IMR-90 (cell line): ENCODE measurements around the gene ODF2. TPM values are rescaled to one million over a fixed set of nuclear protein-coding genes. Genes with fewer than 3 reads are reported as not detected.

Experiments used
- ATAC-seq: fragments of 200-7000 bp; cut with Tn5 transposase; 2 replicates; pipeline ENCODE4 v1.9.1; 2020; ENCODE audit warnings: low read depth, mild to moderate bottlenecking, moderate library complexity
- BruUV-seq: library from RNA; stranded (reverse); fragments of 400-500 nt; replicated peaks from 2 replicates; lab custom pipeline; 2021; lab: Mats Ljungman, UMichigan
- CTCF ChIA-PET: fragments of 300-600 bp; formaldehyde crosslinking; extraction: SDS; loops from one replicate; lab custom pipeline; 2021; ENCODE audit warnings: antibody characterized with exemption; lab: Yijun Ruan, JAX
- POLR2A ChIA-PET: fragments of 300-600 bp; sonication (Branson Sonifier 250); formaldehyde crosslinking; loops from one replicate; lab custom pipeline; 2022; ENCODE audit warnings: antibody characterized with exemption; ENCODE audit not compliant: unreplicated experiment; lab: Charles Lee
- DNase-seq: peaks from one replicate; pipeline ENCODE4 v3.0.0; 2013
- H2AFZ ChIP-seq: replicated peaks from 2 replicates; pipeline ENCODE3; 2013; ENCODE audit warnings: low read length, mild to moderate bottlenecking; ENCODE audit not compliant: poor library complexity
- H2AK5ac ChIP-seq: 2 replicates; pipeline ENCODE4 v1.6.1; 2013; ENCODE audit warnings: low read depth, low read length, inconsistent platforms
- H2AK9ac ChIP-seq: replicated peaks from 2 replicates; pipeline ENCODE3; 2013; ENCODE audit warnings: mild to moderate bottlenecking, low read depth, low read length, moderate library complexity; ENCODE audit not compliant: poor library complexity
- H2BK120ac ChIP-seq: 2 replicates; pipeline ENCODE4 v1.6.1; 2013; ENCODE audit warnings: low read depth, low read length, inconsistent platforms
- H2BK15ac ChIP-seq: 3 replicates; pipeline ENCODE4 v1.6.1; 2013; ENCODE audit warnings: low read depth, low read length, inconsistent platforms
- H2BK20ac ChIP-seq: 2 replicates; pipeline ENCODE4 v1.6.1; 2013; ENCODE audit warnings: low read depth, mild to moderate bottlenecking, inconsistent platforms, low read length, moderate library complexity
- H2BK5ac ChIP-seq: 2 replicates; pipeline ENCODE4 v1.6.1; 2013; ENCODE audit warnings: mild to moderate bottlenecking, low read depth, low read length, inconsistent platforms; ENCODE audit not compliant: poor library complexity, severe bottlenecking
- H3K14ac ChIP-seq: replicated peaks from 2 replicates; pipeline ENCODE4 v1.6.1; 2013; ENCODE audit warnings: low read depth, low read length, inconsistent platforms
- H3K18ac ChIP-seq: 2 replicates; pipeline ENCODE4 v1.6.1; 2013; ENCODE audit warnings: low read depth, low read length, control low read depth
- H3K23ac ChIP-seq: 2 replicates; pipeline ENCODE4 v1.6.1; 2013; ENCODE audit warnings: low read depth, low read length, inconsistent platforms
- H3K27ac ChIP-seq: 2 replicates; pipeline ENCODE4 v1.5.1; 2013; ENCODE audit warnings: mild to moderate bottlenecking, control low read depth, low read length; ENCODE audit not compliant: insufficient read depth
- H3K27me3 ChIP-seq: 2 replicates; pipeline ENCODE4 v1.6.1; 2013; ENCODE audit warnings: low read length; ENCODE audit not compliant: control insufficient read depth, insufficient read depth
- H3K36me3 ChIP-seq: 2 replicates; pipeline ENCODE4 v1.6.1; 2013; ENCODE audit warnings: low read length, mixed read lengths; ENCODE audit not compliant: control insufficient read depth, insufficient read depth
- H3K4ac ChIP-seq: 2 replicates; pipeline ENCODE4 v1.6.1; 2013; ENCODE audit warnings: low read depth, low read length, inconsistent platforms
- H3K4me1 ChIP-seq: 2 replicates; pipeline ENCODE4 v1.6.1; 2013; ENCODE audit warnings: low read length, mixed read lengths; ENCODE audit not compliant: control insufficient read depth, insufficient read depth
- H3K4me2 ChIP-seq: 2 replicates; pipeline ENCODE4 v1.6.1; 2013; ENCODE audit warnings: low read depth, mild to moderate bottlenecking, control low read depth, low read length, moderate library complexity
- H3K4me3 ChIP-seq: 2 replicates; pipeline ENCODE4 v1.5.1; 2013; ENCODE audit warnings: low read depth, mild to moderate bottlenecking, control low read depth, low read length, moderate library complexity; ENCODE audit not compliant: insufficient read depth
- H3K56ac ChIP-seq: 2 replicates; pipeline ENCODE4 v1.6.1; 2013; ENCODE audit warnings: low read length, inconsistent platforms; ENCODE audit not compliant: insufficient read depth; ENCODE audit errors: extremely low read depth
- H3K79me1 ChIP-seq, 2 experiments: 2 replicates each; pipeline ENCODE4 v1.6.1; 2013; ENCODE audit warnings: low read length in 2 of 2, inconsistent platforms in 1 of 2, low read depth in 1 of 2
- H3K9ac ChIP-seq: 2 replicates; pipeline ENCODE4 v1.6.1; 2013; ENCODE audit warnings: low read depth, low read length, control low read depth
- H3K9me1 ChIP-seq: 2 replicates; pipeline ENCODE4 v1.6.1; 2013; ENCODE audit warnings: low read length, inconsistent platforms; ENCODE audit not compliant: insufficient read depth
- H3K9me3 ChIP-seq: 2 replicates; pipeline ENCODE4 v1.6.1; 2013; ENCODE audit warnings: low read length; ENCODE audit not compliant: control insufficient read depth, insufficient read depth
- H4K20me1 ChIP-seq: 2 replicates; pipeline ENCODE4 v1.6.1; 2013; ENCODE audit warnings: low read length, inconsistent platforms; ENCODE audit not compliant: insufficient read depth
- H4K5ac ChIP-seq: 2 replicates; pipeline ENCODE4 v1.6.1; 2013; ENCODE audit warnings: mild to moderate bottlenecking, low read depth, low read length, control low read depth
- H4K8ac ChIP-seq, 2 experiments: 2 replicates each; pipeline ENCODE4 v1.6.1; 2013; ENCODE audit warnings: low read depth in 2 of 2, low read length in 2 of 2, control low read depth in 1 of 2, inconsistent platforms in 1 of 2
- H4K91ac ChIP-seq: 2 replicates; pipeline ENCODE4 v1.6.1; 2013; ENCODE audit warnings: low read depth, low read length, inconsistent platforms; ENCODE audit not compliant: insufficient read depth
- BHLHE40 ChIP-seq: fragments of 150-350 bp; IDR thresholded peaks from 2 replicates; pipeline ENCODE4 v1.6.1; 2016; ENCODE audit warnings: mild to moderate bottlenecking, low read depth, low read length
- MAFK ChIP-seq: IDR thresholded peaks from 2 replicates; pipeline ENCODE4 v1.6.1; 2012; ENCODE audit warnings: low read depth, low read length, improper control_type of control experiment
- MAZ ChIP-seq: IDR thresholded peaks from 2 replicates; pipeline ENCODE4 v1.6.1; 2012; ENCODE audit warnings: low read depth, mild to moderate bottlenecking, low read length, improper control_type of control experiment, moderate library complexity, borderline replicate concordance
- WGBS, 2 experiments: methylation state at CpG; one replicate each; pipeline versions ENCODE4 v1.1.5 to v1.1.7; 2013; ENCODE audit warnings: missing lambda C conversion rate in 2 of 2; ENCODE audit not compliant: insufficient read length in 1 of 2; ENCODE audit errors: extremely low coverage in 2 of 2; 5-methylcytosine and 5-hydroxymethylcytosine counted together
- dilution Hi-C: fragments of 300-500 bp; cut with HindIII; formaldehyde crosslinking; loops from one replicate; pipeline ENCODE4 v1.14.3; 2018; ENCODE audit warnings: low sequenced_read_pairs; ENCODE audit not compliant: unreplicated experiment
- in situ Hi-C: fragments of 300-500 bp; cut with MboI; formaldehyde crosslinking; loops from 3 replicates; pipeline ENCODE4 v1.14.3; 2019; ENCODE audit warnings: low sequenced_read_pairs, inconsistent platforms, mixed read lengths
- intact Hi-C: fragments of 100-400 bp; cut with micrococcal nuclease; formaldehyde crosslinking; loops from 2 replicates; pipeline ENCODE4 v1.10.0; 2022
- polyA plus RNA-seq, 3 experiments: library from polyadenylated mRNA; depleted of rRNA; stranded (reverse); fragments of >200 nt; gene quantifications; 2 replicates each; pipeline ENCODE4 v1.2.3, GENCODE V29; 2012; ENCODE audit warnings: low replicate concordance in 1 of 3
- total RNA-seq: library from RNA; depleted of rRNA; stranded (reverse); fragments of >200 nt; gene quantifications from 2 replicates; pipeline ENCODE4 v1.2.3, GENCODE V29; 2012
- TF ChIP-seq, protein P1 (sequence below): conservative IDR thresholded peaks from 2 replicates; pipeline ENCODE4 v1.5.1; 2012; ENCODE audit warnings: mild to moderate bottlenecking, low read depth, low read length, improper control_type of control experiment
- TF ChIP-seq, protein P2 (sequence below): fragments of 150-350 bp; IDR thresholded peaks from 2 replicates; pipeline ENCODE4 v1.6.1; 2017; ENCODE audit warnings: mild to moderate bottlenecking, antibody characterized with exemption, low read length, low read depth

ODF2 gene
- total and polyA plus RNA-seq, 2 of the 4 experiments (the other 2 are of a cell fraction): 40.2 to 46.4 TPM

DNA sequence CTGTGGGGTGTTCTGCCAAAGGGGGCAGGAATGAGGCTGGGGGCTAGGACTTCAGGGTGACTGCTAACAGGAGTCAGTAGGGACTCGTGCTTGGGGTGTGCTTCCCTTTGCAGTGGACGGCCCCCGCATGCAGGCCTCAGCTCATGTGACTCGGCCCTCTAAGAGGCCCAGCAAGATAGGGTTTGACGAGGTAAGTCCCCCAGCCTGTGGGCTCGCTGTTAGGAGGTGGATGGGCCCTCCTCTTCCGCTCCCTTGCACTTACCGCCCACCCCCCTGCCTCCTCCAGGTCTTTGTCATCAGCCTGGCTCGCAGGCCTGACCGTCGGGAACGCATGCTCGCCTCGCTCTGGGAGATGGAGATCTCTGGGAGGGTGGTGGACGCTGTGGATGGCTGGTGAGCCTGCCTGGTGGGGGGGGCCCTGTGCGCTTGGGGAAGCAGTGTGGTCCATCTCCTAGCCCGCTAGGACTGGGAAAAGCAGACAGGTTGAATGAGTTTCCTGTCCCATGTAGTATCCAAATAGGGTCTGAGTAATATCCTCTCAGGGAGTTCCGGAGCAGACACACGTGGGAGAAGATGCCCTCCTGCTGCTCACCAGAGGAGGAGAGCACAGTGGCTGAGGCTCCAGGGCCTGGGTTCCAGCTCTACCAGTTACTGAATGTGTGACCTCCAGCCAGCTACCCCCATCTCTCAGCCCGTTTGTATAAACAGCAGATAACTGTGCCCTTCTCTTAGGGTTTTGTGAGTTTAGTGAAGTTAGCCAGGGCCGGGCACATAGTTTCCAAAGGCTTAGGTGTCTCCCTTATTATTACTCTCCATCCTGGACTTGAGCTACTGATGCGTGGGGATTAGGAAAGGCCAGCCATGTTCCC is 26.9 kb upstream of the ODF2 start:
- ChIA-PET CTCF (no interaction called here), POLR2A (no interaction called here)
- no peak overlapping the region for H3K4me2 ChIP-seq
- TF ChIP-seq, protein P1, sequence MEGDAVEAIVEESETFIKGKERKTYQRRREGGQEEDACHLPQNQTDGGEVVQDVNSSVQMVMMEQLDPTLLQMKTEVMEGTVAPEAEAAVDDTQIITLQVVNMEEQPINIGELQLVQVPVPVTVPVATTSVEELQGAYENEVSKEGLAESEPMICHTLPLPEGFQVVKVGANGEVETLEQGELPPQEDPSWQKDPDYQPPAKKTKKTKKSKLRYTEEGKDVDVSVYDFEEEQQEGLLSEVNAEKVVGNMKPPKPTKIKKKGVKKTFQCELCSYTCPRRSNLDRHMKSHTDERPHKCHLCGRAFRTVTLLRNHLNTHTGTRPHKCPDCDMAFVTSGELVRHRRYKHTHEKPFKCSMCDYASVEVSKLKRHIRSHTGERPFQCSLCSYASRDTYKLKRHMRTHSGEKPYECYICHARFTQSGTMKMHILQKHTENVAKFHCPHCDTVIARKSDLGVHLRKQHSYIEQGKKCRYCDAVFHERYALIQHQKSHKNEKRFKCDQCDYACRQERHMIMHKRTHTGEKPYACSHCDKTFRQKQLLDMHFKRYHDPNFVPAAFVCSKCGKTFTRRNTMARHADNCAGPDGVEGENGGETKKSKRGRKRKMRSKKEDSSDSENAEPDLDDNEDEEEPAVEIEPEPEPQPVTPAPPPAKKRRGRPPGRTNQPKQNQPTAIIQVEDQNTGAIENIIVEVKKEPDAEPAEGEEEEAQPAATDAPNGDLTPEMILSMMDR: no peak
- TF ChIP-seq, protein P2, sequence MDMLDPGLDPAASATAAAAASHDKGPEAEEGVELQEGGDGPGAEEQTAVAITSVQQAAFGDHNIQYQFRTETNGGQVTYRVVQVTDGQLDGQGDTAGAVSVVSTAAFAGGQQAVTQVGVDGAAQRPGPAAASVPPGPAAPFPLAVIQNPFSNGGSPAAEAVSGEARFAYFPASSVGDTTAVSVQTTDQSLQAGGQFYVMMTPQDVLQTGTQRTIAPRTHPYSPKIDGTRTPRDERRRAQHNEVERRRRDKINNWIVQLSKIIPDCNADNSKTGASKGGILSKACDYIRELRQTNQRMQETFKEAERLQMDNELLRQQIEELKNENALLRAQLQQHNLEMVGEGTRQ: no peak
- TF ChIP-seq MAZ (no peak), MAFK (no peak), BHLHE40 (no peak)
- H3K9me1 ChIP-seq: no peaks in the 10 kb centered on the region
- H3K36me3 ChIP-seq: peaks cover 21% of the 10 kb centered on the region
- no peak overlapping the region for H3K56ac ChIP-seq
- H3K14ac ChIP-seq: no peak overlapping the region
- H3K9ac ChIP-seq: no peak overlapping the region
- H4K5ac ChIP-seq: no peak overlapping the region
- no peak overlapping the region for H2BK5ac ChIP-seq
- H3K23ac ChIP-seq: no peak overlapping the region
- in situ Hi-C loops: no loop called here
- no TSS peak for BruUV-seq
- dilution Hi-C loops: no loop called here
- H2AK9ac ChIP-seq: peak overlapping the region; percentile 70
- no peak overlapping the region for H4K91ac ChIP-seq
- intact Hi-C loops: no loop called here
- no peaks in the 10 kb centered on the region for H3K79me1 ChIP-seq
- no peaks in the 10 kb centered on the region for H3K9me3 ChIP-seq
- H2AFZ ChIP-seq: peak overlapping the region; percentile 53
- no peak overlapping the region for H3K27ac ChIP-seq
- no peak overlapping the region for H3K4me3 ChIP-seq
- H3K27me3 ChIP-seq: no peaks in the 10 kb centered on the region
- 90% methylated on average over 2 of the region's 22 CpGs; no CpG with 5 or more reads in 1 of the 2 experiments for WGBS, 2 experiments
- H3K18ac ChIP-seq: no peak overlapping the region
- no peak overlapping the region for H3K4ac ChIP-seq
- no peak overlapping the region for H2AK5ac ChIP-seq
- H2BK15ac ChIP-seq: no peak overlapping the region
- H4K20me1 ChIP-seq: no peaks in the 10 kb centered on the region
- no peak overlapping the region for H2BK20ac ChIP-seq
- no peak for DNase-seq
- H4K8ac ChIP-seq: no peak overlapping the region
- no peaks in the 10 kb centered on the region for H3K4me1 ChIP-seq
- H2BK120ac ChIP-seq: no peak overlapping the region
- ATAC-seq: peak; percentile 37; the same call in 1 of the 2 replicates
